Stimulated activated CD4-positive, alpha-beta T cell treated with anti-CD3 and anti-CD28 coated beads, Interleukin-2, amount 100 ng/mL, for 4 hours (primary cell): ENCODE results near the gene GRID1.
"Not testable (repeated sequence)": the region's sequence is repeated elsewhere in the genome, so short reads cannot be mapped to it uniquely, and the experiment has no call there.

ENCODE experiments used
- DNase-seq: peaks from one replicate; pipeline ENCODE4 v3.0.0-alpha.2; 2020; ENCODE audit warnings: low read depth

GRID1 gene

DNA sequence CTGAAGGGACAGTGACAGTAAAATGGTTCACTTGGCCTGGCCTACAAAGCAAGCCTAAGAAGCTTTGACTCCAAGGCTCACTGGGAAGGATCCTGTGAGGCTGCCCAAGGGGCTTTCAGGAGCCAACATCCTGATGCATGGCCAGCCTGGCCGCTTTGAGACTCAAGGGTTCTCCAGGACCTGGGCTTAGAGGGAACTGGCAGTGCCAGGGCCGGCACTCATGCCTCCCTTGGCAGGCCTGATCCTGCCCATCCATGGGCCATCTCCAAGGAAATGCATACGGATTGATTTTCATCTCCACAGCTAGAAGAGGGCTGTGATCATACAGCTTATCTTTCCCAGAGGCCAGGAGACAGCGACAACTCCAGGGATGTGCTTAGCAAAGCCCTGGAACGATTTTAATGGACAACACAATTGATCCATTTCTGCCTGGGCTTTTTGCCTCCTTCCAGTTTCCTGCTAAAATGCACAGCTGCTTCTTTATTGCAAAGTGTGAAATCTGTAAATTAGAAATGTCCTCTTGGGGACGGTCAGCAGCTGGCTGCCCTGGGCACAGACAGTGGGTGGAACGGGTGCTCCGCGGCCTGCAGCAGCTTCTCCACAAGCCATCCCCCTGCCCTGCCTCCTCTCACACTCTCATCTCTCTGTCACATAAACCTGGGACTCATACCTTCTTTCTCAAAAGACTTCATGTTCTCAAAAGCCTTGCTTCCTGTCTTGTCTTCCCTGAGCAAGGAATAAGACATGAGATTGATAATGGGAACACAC is 288.5 kb downstream of the GRID1 start:
- no peak for DNase-seq

DNA sequence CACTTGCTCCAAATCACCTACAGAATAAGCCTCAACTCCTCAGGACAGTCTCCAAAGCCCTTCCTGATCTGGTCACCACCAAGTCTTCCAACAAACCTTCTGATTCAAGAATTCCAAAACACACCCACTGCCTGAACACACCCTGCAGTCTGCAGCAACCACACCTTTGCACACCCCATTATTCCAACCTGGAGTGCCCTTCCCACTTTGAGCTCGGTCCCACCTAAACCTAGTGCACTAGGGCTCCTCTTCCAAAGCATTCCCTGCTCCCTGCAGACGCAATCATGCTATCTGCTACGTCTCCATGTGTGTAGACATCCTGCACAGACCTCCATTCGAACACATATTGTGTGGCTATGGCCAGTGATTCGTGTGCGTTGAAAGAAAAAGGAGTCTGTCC is 289.3 kb downstream of the GRID1 start:
- no peak for DNase-seq

DNA sequence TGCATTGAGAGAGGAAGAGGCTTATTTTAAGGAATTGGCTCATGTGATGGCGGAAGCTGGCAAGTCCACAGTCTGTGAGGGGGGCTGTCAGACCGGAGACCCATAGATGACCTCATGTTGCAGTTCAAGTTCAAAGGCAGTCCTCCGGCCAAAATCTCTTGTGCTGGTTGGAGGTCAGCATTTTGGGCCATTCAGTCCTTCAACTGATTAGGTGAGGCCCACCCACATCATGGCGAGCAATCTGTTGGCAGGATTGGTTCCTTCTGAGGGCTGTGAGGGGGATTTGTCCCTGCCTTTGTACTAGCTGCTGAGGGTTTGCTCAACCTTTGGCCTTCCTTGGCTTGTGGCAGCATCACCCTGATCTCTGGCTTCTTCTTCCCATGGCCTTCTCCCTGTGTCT is 290.1 kb downstream of the GRID1 start:
- not testable (repeated sequence) for DNase-seq

DNA sequence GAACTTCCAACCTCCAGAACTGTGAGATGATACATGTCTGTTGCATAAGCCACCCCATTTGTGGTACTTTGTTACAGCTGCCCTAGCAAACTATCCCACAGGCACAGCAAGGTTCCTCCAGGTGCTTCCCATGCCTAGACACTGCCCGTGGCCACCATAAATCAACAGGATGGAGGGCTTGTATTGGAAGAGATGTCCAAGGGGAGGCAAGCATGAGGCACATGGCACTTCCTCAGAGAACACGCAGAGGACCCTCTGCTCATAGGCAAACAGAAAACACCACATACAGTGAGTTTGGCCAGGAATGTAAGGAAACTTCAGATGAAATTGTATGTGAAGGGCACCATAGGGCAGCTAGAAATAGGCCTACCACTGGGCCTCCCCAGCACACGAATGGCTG is 291.1 kb downstream of the GRID1 start:
- DNase-seq, result no peak

DNA sequence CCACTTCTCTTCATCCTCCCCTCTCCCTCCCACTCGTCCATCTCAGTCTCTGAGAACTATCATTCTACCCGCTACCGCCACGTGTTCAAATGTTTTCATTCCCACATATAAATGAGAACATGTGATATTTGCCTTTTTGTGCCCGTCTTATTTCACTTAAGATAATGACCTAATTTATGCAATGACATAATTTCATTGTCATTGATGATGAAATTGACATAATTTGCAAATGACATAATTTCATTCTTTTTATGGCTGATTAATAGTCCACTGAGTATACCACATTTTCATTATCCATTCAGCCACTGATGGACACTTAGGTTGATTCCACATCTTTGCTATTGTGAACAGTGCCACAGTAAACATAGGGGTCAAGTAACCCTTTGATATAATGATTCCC is 292.3 kb downstream of the GRID1 start:
- DNase-seq, result no peak

DNA sequence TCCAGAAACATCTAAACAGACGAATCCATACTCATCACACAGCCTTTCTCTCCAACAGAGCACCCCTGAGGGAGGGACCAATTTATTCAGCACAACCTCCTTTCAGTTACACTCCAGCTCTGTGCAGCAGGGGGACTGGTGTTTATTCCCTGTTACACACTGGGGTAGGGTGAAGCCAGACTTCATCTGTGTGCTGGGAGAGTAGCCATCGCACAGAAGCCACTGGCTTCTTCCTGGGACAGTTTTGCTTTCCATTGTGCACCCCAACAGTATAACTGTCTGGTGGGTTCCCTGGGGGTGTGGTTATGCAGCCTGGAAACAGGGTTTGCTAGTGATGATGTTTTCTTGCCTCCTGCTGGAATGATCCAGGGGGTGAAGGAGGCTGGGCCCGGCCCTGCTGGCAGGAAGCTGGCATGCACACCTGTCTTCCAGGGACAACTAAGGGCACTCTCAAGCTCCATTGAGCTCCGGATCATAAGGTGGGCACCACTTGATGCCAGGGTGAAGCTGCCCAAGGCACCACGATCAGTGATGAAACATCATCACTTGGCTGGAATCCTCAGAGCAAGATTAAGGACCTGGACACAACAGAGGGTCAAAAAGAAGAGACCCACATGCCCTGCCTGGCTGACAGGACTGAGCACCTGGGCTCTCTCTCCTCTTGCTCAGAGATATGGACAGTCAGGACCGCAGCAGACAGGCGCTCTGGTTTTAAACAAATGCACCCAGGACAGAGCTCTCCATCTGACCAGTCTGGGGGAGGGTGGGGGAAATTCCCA is 293.2 kb downstream of the GRID1 start:
- DNase-seq, result no peak

DNA sequence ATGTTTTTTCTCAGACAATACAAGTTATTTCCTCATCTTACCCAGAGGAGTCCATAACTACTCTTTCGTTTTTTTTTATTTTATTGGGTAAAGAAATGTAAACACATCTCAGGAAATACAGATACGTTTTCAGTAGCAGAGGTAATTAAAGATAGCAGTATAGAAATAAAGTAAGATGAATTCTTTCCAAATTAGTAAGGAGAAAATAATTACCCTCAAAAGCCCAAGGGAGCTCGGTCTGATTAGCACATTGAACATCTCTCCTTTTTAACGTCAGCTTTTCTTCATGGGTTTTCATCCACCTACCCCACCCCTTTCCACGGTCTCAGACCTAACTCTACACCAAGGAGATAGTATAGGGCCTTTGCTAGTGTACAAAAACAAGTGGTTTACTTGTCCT is 294.2 kb downstream of the GRID1 start:
- no peak for DNase-seq

DNA sequence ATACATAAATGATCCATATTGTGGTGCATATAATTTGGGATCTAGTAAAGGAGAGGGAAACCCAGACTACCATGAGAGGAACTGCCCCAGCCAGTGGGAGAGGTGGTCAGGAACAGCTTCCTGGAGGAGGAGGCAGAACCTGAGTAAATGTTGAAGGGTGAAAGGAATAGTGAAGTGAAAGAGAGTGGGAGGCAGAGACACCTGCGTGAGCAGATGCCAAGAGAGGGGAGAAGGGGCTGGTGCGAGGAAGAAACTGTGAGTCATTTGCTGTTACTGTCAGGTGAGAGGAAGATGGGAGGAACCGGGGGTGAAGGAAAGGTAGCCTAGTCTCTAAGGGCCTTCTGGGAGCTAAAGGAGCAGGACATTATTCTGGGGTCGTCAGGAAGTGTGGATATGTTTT is 294.8 kb downstream of the GRID1 start:
- no peak for DNase-seq

DNA sequence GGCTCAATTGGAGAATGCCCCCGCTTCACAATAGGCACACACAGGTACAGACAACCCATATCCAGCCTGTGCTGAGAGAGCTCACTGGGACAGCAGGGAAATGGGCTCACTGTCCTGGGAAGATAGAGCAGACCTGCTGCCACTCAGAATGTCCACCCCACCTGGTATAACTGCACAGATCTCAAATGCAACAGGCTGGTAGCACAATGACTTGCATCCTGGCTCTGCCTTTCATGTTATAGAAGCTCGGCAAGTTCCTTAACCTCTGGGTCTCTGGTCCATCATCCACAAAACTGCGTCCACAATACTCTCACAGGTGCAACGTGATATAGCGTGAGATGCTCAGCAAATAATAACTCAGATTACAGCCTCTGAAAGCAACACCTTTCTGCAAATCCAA is 295.4 kb downstream of the GRID1 start:
- no peak for DNase-seq

DNA sequence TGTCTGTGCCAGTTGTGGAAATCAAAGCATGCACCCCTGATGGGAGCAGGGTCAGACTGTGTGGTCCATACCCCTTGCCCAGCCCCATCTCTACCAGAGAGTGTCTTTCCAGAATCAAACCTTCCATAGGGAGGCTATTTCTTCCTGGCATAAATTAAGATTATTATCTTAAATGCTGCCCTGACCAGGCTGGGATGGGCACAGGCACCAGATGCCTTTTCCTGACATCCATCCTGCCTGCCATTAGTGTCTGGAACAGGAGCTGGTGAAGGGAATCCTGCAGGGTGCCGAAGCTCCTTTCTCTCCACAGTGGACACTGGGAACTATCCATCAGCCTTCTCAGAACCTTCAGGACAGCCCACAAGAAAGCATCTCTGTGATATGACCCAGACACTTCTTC is 296.3 kb downstream of the GRID1 start:
- DNase-seq, result no peak

DNA sequence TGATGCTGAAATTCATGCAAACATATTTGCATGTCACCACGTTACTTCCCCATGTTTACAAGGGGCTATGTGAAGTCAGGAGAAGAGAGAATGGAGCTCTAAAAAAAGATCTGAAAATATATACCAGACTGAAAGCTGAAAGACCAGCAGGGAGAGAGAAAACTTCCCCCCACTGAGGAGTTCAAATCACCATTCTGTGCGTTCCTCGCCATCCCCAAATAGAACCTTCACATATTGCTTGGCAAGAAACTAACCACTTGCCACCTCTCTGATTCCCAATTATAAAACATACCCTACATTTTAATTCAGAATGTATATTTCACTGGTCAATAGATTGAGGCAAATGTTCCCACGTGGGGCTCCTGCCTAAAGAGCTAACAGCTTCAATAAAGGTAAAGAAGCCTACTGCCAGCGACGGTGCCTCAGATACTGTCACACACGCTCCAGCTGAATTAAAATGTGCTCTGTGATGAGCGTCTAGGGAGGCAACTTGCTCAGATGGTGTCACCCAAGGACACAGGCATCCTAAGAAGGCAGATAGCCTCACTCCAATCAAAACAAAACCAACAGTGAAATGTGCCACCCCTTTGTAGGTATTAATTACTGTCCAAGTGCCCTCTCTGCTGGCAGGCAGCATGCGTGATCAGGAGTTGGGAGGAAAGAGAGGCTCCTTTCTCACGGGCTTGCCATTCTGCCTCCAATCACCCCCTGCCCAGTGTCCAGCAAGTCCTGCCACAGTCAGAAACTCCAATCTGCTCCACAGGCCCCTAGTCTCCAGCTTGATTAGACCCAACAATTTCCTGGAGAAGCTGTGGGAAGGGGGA is 298.2 kb downstream of the GRID1 start:
- DNase-seq, result no peak

DNA sequence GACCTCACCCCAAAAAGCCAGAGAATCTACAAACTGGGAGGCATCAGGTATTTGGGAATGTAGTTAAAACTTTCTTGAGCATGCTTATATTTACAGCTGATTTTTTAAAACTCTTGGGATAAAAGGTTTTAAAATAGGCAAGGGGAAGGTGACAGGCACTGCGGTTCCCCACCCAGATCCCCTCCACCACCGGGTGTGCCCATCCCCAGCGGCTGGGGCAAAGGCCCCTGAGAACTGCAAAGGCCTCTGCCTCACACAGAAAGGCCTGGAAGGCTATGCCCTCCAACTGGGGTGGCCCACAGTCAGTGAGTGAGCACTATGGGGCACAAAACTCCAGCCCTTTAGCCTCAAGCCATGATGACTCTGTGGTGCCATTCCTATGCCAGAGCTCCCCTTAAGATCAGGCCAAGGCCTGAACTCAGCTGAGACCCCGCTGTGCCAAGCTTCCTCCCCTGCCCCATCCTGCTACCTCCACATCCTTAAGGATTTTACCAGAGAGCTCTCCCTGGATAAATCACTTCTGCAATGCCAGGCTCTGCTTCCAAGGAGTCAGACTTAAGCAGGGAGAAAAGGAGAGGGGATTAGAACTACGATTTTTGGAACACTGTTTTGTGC is 299.1 kb downstream of the GRID1 start:
- no peak for DNase-seq

DNA sequence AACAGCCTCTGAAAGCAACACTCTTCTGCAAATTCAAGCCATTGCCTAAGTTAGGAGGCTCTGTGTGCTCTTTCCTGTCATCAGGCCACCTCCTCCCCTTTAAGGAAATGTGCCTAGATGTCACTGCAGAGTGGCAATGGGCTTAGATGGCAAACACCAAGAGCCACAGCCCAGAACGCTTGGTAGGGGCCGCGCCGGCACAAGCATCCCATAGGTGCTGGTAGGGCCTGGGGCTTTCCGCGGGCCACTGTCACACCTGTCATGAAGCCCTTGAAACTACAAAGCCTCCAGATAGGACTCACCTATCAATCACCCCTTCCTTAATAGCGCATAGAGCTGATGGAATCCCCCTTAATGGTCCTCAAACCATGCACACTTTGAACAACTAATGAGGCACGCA is 299.9 kb downstream of the GRID1 start:
- DNase-seq, result no peak

DNA sequence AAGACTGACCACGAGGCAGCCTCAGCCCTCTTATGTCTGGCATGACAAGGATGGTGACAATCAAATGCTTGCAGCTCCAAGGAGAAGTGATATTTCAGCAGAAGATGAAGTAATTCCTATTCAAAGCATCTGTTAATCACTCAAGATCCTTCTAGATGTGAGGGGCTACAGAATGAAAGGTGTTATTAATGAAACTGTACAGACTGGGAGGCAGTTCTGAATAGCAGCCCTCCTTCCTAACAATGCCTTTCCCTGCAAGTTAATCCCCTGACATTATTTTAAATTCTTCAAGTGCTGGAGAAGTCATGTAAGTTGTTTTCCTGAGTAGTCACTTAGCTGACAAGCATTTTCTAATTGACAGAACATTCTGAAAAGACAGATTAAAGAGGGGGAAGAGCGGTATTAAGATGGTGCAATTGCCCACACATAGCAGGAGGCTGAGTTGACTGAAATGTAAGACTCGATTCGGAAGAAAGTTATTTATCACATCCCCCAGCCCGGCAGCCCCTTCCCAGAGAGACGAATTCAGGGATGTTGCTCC is 300.8 kb downstream of the GRID1 start:
- no peak for DNase-seq

DNA sequence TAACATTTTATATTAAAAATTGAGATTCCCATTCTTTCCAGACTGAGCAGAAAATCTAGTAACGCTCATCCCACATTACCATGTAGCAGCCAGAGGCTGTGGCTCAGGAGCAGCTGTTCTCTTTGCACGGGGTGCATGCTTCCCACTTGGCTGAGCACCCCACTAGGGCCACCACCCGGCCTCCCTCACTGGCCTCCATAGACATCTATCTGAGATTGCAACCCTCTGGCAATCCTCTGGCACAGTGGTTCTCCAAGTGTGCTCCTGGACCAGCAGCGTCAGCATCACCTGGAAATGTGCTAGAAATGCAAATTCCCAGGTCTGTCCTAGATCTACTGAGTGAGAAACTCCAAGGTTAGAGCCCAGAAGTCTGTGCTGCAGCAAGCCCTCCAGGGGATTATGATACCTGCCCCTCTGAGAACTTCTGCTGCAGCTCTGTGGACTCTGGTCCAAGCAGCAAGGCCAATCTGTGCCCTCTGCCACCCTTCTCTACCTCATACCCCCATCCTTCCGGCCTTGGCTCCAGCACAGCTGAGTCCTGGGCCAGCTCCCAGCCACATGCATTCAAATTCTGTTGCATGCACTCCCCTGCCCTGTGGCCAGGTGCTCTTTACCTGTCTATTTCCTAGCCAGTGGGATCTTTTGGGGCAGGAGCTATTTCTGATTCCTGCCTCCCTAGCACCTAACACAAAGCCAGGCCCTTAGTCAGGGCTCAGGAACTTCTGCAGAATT is 301.5 kb downstream of the GRID1 start:
- DNase-seq, result no peak

DNA sequence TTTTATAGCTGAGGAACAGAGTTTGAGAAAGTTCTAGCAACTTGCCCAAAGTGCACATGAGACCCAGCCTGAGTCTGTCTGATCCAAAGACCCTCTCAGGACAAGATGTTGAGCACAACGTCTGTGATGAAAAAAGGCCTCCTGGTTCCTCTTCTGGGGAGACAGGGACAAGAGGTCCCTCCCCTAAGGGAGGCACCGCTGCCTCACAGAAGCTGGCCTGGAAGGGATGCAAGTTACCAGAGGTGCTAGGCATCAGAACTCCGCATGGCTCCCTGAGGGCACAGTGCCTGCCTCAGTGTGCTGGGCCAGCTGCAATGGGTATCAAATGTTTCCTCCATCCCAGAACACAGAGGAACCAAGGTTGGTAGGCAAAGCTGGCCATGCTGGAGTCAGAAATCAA is 302.4 kb downstream of the GRID1 start:
- DNase-seq, result no peak

DNA sequence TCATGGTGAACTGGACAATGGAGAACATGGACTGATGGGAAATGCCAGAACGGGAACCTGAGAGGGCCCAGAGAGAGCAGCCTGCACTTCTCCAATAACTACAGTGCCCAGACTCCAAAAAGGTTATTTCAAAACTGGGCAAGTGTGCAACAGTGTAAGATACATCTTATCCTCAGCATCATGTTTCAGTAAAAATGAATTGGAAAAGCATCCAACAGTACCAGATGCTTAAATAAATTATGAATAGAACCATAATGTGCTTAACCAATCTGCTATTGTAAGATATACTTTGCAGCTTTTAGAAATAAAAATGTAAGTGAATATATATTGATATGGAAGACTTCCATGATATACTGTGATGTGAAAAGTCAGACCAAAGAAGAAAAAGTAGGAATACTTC is 303.3 kb downstream of the GRID1 start:
- DNase-seq, result no peak

DNA sequence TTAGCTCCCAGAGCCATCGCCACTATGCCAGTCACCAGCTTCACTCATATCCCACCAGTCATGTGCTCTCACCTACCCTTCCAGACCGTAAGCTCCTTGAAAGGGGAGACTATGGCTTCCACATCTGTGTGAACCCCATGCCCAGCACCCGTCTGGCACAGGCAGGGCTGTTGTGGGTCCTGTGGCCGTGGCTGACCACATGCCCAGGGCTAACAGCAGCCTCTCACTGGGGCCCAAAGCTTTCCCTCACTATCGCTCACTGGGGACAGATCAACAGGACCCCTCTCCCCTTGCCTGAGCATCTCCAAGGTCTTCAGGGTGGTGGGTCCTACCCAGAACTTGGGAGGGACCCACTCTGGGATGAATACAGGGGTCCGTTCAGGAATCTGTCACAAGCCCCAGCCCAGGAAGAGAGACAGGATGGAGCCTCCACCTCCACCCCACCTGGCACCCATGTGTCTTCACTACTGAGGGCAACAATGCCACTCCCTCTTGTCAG is 303.9 kb downstream of the GRID1 start:
- DNase-seq, result no peak

DNA sequence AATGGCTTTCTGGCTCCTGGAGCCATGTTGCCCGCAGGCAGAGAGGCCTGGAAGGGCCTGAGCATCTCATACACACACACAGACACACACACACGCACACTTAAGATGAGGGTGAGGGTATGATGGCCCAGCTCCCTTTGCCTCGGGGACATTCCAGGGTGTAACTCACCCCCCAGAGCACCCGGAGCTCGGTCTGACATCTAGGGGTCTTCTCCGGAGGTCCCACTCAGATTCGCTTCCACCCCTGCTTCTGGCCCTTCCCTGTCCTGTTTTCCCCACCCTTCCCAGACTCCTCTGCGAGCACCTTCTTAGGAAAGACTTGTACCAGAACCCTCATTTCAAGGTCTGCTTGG is 304.4 kb downstream of the GRID1 start:
- no peak for DNase-seq

DNA sequence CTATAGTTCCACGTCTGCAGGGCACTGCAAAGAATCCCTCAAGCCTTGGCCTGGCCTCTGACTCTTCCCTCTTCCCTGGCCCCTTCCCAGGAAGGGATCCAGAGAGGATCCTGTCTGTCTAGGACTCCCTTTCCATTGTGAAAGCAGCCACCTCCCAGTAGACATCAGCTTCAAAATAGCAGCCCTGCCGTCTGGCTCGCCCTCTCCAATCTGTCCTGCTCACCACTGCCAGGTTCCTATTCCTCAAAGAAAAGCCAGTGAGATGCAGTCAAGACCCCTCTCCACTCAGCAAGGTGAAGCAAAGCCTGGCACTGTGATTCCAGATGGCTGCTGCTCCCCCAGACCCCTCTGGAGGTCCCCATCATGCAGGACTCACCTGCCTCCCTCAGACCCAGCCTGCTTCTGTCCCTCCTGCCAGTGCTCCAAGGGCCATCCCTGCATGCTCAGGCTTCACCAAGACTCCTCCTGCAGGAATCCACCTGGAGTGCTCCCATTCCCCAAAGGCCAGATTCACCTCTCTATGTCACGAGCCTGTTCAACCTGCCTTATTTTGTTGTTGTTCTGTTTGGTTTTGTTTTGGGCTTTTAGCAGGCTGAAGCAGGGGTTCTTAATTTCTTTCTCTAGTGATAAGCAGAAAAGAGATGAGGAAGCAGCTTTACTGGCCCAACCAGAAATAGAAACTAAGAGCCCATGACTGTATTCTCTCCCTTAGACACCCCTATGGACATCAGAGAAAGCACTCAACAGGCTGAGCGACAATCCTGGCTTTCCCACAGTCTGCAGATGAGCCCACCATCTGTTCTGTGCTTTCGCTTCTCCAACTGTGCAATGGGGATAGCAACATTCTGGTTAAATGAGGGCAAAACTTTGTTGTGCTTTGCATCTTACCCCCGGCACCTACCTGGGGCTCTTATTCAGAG is 305.1 kb downstream of the GRID1 start:
- no peak for DNase-seq
